ENCODE data around the gene TAF4. TPM values are rescaled to one million over a fixed set of nuclear protein-coding genes. Genes with fewer than 3 reads are reported as not detected.
"Not testable (repeated sequence)": the region's sequence is repeated elsewhere in the genome, so short reads cannot be mapped to it uniquely, and the experiment has no call there.

Gene TAF4
- total RNA-seq, 1 experiment from 2014 or later: 21.0 TPM

DNA sequence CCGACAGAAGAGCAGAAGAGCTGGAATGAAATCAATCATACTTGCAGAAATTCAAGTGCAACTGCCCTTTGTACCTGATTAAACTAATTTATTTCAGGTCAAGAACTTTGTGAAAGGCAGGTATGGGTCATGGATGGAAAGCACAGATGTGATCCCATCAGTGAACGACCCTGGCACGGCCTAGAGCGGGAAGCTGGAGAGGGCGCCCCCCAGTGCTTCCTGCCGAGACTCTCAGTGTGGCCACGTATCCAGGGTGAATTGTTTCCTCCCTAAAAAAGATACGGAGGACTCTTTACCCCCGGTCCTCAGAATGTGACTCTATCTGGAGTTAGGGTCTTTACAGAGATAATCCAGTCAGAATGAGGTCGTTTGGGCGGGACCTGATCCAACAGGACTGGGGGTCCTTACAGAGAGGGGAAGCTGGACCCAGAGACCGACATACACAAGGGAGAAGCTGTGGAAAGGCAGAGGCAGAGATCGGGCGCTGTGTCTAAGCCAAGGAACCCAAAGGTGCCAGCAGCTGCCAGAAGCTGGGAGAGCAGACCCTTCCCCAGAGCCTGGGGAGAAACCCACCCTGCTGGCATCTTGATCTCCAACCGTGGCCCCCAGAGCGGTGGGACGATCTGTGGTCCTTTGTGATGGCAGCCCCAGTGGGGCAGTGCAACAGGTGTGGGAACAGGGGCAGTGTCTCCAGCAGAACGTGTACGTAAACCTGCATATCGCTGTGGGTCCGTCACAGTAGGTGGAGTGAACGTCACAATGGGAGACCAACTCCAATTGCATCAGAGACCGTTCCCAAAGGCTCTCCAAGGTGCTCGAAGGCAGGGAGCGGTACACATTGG, 91.9 kb downstream of the TAF4 start:
- no peak for DNase-seq (ENCODE audit: low read depth, low spot score)
- ATAC-seq: no peak
- BruUV-seq (replicated peaks): no TSS peak
- POLR2A ChIA-PET: no interaction called here
- TF ChIP-seq SIN3A (IDR thresholded peaks at IDR 0.05; ENCODE audit: borderline replicate concordance, insufficient read depth, low read depth, low read length): no peak
- TF ChIP-seq, protein P1, sequence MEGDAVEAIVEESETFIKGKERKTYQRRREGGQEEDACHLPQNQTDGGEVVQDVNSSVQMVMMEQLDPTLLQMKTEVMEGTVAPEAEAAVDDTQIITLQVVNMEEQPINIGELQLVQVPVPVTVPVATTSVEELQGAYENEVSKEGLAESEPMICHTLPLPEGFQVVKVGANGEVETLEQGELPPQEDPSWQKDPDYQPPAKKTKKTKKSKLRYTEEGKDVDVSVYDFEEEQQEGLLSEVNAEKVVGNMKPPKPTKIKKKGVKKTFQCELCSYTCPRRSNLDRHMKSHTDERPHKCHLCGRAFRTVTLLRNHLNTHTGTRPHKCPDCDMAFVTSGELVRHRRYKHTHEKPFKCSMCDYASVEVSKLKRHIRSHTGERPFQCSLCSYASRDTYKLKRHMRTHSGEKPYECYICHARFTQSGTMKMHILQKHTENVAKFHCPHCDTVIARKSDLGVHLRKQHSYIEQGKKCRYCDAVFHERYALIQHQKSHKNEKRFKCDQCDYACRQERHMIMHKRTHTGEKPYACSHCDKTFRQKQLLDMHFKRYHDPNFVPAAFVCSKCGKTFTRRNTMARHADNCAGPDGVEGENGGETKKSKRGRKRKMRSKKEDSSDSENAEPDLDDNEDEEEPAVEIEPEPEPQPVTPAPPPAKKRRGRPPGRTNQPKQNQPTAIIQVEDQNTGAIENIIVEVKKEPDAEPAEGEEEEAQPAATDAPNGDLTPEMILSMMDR (IDR thresholded peaks at IDR 0.05): no peak
- no peak for TF ChIP-seq POLR2AphosphoS5 (IDR thresholded peaks at IDR 0.05; ENCODE audit: low read depth, low read length)
- TF ChIP-seq TCF7L2 (IDR thresholded peaks at IDR 0.05; ENCODE audit: low read depth, low read length): no peak
- TF ChIP-seq, protein P2, sequence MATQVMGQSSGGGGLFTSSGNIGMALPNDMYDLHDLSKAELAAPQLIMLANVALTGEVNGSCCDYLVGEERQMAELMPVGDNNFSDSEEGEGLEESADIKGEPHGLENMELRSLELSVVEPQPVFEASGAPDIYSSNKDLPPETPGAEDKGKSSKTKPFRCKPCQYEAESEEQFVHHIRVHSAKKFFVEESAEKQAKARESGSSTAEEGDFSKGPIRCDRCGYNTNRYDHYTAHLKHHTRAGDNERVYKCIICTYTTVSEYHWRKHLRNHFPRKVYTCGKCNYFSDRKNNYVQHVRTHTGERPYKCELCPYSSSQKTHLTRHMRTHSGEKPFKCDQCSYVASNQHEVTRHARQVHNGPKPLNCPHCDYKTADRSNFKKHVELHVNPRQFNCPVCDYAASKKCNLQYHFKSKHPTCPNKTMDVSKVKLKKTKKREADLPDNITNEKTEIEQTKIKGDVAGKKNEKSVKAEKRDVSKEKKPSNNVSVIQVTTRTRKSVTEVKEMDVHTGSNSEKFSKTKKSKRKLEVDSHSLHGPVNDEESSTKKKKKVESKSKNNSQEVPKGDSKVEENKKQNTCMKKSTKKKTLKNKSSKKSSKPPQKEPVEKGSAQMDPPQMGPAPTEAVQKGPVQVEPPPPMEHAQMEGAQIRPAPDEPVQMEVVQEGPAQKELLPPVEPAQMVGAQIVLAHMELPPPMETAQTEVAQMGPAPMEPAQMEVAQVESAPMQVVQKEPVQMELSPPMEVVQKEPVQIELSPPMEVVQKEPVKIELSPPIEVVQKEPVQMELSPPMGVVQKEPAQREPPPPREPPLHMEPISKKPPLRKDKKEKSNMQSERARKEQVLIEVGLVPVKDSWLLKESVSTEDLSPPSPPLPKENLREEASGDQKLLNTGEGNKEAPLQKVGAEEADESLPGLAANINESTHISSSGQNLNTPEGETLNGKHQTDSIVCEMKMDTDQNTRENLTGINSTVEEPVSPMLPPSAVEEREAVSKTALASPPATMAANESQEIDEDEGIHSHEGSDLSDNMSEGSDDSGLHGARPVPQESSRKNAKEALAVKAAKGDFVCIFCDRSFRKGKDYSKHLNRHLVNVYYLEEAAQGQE (IDR thresholded peaks at IDR 0.05; ENCODE audit: insufficient read depth in 1 of 2, low read depth in 2 of 2, low read length in 1 of 2): no peak
- intact Hi-C loops (cut with micrococcal nuclease; ENCODE audit: unreplicated experiment): no loop called here
- Histone ChIP-seq H3K4me3 (ENCODE audit: low read depth in 2 of 2, low read length in 2 of 2) (no peak overlapping the region), H3K27me3 (ENCODE audit: control insufficient read depth, insufficient read depth, low read length) (no peaks in the 10 kb centered on the region), H3K9me3 (ENCODE audit: control insufficient read depth, insufficient read depth, low read depth, low read length) (no peaks in the 10 kb centered on the region), H3K4me1 (ENCODE audit: control insufficient read depth, insufficient read depth, low read length) (no peaks in the 10 kb centered on the region), H3K36me3 (ENCODE audit: control insufficient read depth, insufficient read depth, low read length) (no peaks in the 10 kb centered on the region; the same call in 1 of the 2 replicates), H3K27ac (ENCODE audit: low read length) (no peak overlapping the region)
- CTCF ChIA-PET: no interaction called here
- in situ Hi-C loops (cut with HindIII; ENCODE audit: low pct_unique_long_range_greater_than_20kb, low sequenced_read_pairs): no loop called here

DNA sequence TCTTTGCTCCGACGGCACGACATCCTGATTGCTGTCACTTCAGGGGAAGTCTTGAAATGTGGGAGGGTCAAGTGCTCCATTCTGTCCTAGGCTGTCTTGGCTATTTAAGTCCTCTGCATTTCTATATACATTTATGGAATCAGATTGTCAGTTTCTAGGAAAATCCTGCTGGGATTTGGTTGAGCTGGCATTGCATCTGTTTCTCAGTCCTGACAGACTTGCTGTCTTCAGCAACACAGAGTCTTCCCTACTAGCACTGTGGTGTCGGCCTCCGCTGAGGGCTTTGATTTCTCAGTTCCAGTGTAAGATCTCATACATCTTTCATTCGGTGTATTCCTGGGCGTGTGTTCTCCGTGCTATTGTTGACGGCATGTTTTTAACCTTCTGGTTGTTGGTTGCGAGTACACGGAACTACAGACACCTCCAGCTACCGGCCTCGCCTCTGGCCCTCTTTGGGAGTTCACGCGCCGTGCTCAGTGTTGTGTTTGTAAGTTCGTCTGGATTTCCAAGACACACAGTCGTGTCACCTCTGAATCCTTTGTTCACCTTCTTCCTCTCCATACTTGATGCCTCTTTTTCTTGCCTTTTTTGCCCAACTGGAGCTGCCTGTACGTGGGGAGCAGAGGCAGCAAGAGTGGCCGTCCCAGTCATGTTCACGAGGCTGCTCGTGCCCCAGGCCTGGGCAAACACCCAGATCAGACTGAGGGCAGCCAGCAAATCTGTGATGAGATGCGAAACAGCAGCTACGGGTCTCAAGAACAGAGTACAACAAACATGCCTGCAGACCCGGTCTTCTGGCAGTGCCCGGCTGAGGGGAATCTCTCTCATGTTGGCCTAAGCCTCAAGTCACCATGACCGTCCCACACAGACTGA, 92.8 kb downstream of the TAF4 start:
- no peaks in the 10 kb centered on the region for H3K9me3 ChIP-seq (ENCODE audit: control insufficient read depth, insufficient read depth, low read depth, low read length)
- no TSS peak for BruUV-seq (replicated peaks)
- H3K36me3 ChIP-seq (ENCODE audit: control insufficient read depth, insufficient read depth, low read length): no peaks in the 10 kb centered on the region; the same call in 1 of the 2 replicates
- no peak for DNase-seq (ENCODE audit: low read depth, low spot score)
- no peak for TF ChIP-seq TCF7L2 (IDR thresholded peaks at IDR 0.05; ENCODE audit: low read depth, low read length)
- TF ChIP-seq, protein P1 (IDR thresholded peaks at IDR 0.05): no peak
- TF ChIP-seq SIN3A (IDR thresholded peaks at IDR 0.05; ENCODE audit: borderline replicate concordance, insufficient read depth, low read depth, low read length): no peak
- TF ChIP-seq, protein P2 (IDR thresholded peaks at IDR 0.05; ENCODE audit: insufficient read depth in 1 of 2, low read depth in 2 of 2, low read length in 1 of 2): no peak
- no peak for TF ChIP-seq POLR2AphosphoS5 (IDR thresholded peaks at IDR 0.05; ENCODE audit: low read depth, low read length)
- intact Hi-C loops (cut with micrococcal nuclease; ENCODE audit: unreplicated experiment) (no loop called here), in situ Hi-C loops (cut with HindIII; ENCODE audit: low pct_unique_long_range_greater_than_20kb, low sequenced_read_pairs) (no loop called here)
- H3K27ac ChIP-seq (ENCODE audit: low read length): no peak overlapping the region
- ChIA-PET CTCF (no interaction called here), POLR2A (no interaction called here)
- no peaks in the 10 kb centered on the region for H3K27me3 ChIP-seq (ENCODE audit: control insufficient read depth, insufficient read depth, low read length)
- H3K4me3 ChIP-seq (ENCODE audit: low read depth in 2 of 2, low read length in 2 of 2): no peak overlapping the region
- no peaks in the 10 kb centered on the region for H3K4me1 ChIP-seq (ENCODE audit: control insufficient read depth, insufficient read depth, low read length)
- ATAC-seq: no peak

DNA sequence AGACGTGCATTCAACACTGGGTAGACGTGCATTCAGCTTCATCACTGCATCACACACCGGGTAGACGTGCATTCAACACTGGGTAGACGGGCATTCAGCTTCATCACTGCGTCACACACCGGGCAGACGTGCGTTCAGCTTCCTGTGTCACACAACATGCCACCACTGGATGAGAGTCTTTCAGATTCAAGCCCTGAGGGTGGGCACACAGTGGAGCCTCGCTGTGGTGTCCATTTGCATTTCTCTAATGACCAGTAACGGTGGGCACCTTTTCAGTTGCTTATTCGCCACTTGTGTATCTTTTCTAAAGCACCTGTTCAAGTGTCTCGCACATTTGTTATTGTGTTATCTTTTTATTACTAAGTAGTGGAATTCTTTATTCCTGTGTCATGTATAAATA, 94.1 kb downstream of the TAF4 start:
- ATAC-seq; BruUV-seq (replicated peaks); CTCF ChIA-PET; H3K36me3 ChIP-seq (ENCODE audit: control insufficient read depth, insufficient read depth, low read length); DNase-seq (ENCODE audit: low read depth, low spot score); in situ Hi-C loops (cut with HindIII; ENCODE audit: low pct_unique_long_range_greater_than_20kb, low sequenced_read_pairs); H3K27ac ChIP-seq (ENCODE audit: low read length); intact Hi-C loops (cut with micrococcal nuclease; ENCODE audit: unreplicated experiment); H3K4me1 ChIP-seq (ENCODE audit: control insufficient read depth, insufficient read depth, low read length); H3K4me3 ChIP-seq (ENCODE audit: low read depth in 2 of 2, low read length in 2 of 2); H3K9me3 ChIP-seq (ENCODE audit: control insufficient read depth, insufficient read depth, low read depth, low read length); H3K27me3 ChIP-seq (ENCODE audit: control insufficient read depth, insufficient read depth, low read length); POLR2A ChIA-PET: not testable (repeated sequence)

Data from Panc1 (cell line).